HG03354 (cell line): ENCODE results near the gene FGGY.
"Not testable (repeated sequence)": the region's sequence is repeated elsewhere in the genome, so short reads cannot be mapped to it uniquely, and the experiment has no call there.

Experiments
- ATAC-seq: cut with Tn5 transposase; IDR thresholded peaks from one replicate; pipeline ENCODE4 v1.9.1; 2021; ENCODE audit warnings: mild to moderate bottlenecking; ENCODE audit not compliant: unreplicated experiment, poor library complexity, severe bottlenecking

Gene FGGY

GRCh38 chr1:59296358-59297256 is at the start of gene FGGY:
FGGY (plus strand) TSS chr1:59297094; CDS start chr1:59321550, 24,456 bp downstream.
- peak; percentile 92 for ATAC-seq

- no peak for ATAC-seq
Observed at GRCh38 chr1:59248758-59249157, 48.1 kb upstream of the FGGY start.

DNA sequence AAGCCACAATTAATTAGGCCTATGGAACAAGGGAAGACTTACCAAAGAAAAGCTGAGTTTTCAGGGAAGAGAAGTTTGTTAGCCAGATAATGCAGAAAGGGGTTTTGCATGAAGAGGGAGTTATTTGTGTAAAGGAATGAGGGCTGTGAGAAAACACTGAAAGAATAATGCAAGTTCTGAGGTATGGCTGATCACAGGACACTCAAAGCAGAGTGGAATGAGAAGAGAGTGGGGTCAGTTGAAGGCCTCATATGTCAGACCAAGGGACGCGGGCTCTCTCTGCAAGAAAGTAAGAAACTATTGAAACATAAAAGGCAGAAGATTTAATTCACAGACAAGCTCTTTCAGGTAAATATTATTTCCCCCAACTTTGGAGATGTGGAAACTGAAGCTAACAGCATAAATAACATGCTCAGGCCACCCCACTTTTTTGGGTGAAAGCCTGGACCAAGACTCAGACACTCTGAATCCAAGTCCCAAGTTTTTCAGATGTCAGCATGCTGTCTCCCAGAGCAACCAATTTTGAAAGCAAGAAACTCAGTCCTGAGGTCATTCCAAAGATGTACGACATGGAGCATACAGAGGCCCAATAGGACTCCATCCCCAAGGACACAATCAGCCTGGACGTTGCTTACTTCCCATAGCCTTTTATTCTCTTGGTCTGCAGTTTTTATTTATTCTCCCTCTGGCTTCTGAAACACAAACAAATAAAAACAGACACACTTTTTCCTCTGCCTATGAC is 47.3 kb upstream of the FGGY start:
- no peak for ATAC-seq

DNA sequence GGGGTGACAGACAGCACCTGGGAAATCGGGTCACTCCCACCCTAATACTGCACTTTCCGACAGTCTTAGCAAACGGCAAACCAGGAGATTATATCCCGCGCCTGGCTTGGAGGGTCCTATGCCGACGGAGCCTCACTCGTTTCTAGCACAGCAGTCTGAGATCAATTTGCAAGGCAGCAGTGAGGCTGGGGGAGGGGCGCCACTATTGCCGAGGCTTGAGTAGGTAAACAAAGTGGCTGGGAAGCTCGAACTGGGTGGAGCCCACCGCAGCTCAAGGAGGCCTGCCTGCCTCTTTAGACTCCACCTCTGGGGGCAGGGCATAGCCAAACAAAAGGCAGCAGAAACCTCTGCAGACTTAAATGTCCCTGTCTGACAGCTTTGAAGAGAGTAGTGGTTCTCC is 45.8 kb upstream of the FGGY start:
- not testable (repeated sequence) for ATAC-seq

- not testable (repeated sequence) for ATAC-seq
Observed at GRCh38 chr1:59256429-59256828, 40.5 kb upstream of the FGGY start.

GRCh38 chr1:59258412-59259032 is 38.4 kb upstream of the FGGY start:
- no peak for ATAC-seq

DNA sequence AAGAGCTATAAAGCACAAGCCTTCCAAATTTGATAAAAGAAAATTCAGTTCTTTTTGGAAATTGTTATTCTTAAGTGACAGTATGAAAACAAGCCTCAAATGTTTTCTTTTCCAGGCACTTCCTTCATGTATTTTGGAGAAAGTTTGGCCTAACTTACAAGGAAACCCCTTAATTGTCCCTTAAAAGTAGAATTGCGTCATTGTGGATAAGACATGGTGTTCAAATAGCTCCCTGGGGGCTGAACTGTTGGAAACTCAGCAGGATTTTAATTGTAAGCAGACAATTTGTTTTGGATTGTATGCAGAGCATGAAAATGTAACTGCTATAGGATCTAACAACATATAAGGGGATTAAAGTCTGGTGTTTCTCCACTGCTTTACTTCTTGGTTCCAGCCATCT is 35.4 kb upstream of the FGGY start:
- no peak for ATAC-seq

DNA sequence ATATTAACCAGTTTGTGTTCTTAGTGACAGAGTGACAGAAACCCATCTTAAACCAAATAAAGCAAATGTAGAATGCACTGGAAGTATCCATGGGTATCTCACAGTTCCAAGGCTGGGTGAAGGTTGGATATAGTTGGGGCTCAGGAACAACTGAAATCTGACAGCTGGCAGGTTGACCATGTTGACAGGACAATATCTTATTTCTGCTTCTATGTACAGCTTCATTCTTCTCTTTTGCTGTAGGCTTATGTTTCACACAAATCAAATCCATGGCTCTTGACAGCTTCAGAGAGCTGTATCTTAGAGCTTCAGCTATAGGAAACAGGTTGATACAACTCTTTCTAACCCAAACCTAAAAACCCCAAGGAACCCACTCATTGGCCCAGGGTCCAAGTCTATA is 34.3 kb upstream of the FGGY start:
- ATAC-seq = no peak

DNA sequence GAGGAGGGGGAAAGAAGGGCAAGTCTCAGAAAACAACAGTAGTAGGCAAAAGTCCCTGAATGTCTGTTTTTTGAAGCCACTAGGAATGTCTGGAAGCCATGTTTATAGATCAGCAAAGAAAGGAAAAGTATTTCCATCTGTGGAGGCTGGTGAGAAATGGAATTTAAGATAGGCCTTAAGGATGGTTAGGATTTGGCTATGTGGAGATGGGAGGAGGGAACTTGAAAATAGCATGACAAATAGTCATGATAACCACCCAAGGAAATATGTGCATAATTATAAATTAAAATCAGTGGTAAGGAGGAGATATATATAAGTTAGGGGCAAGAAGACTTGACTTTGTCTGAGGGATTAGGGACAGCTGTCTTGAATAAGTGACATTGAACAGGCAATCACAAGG is 33.8 kb upstream of the FGGY start:
- no peak for ATAC-seq

GRCh38 chr1:59265622-59266021 is 31.3 kb upstream of the FGGY start:
- no peak for ATAC-seq

GRCh38 chr1:59266180-59266926 is 30.5 kb upstream of the FGGY start:
- ATAC-seq = peak; percentile 85

- peak; percentile 54 for ATAC-seq
Observed at GRCh38 chr1:59266927-59267293, 30.0 kb upstream of the FGGY start.

- no peak for ATAC-seq
Observed at GRCh38 chr1:59268406-59268805, 28.5 kb upstream of the FGGY start.

DNA sequence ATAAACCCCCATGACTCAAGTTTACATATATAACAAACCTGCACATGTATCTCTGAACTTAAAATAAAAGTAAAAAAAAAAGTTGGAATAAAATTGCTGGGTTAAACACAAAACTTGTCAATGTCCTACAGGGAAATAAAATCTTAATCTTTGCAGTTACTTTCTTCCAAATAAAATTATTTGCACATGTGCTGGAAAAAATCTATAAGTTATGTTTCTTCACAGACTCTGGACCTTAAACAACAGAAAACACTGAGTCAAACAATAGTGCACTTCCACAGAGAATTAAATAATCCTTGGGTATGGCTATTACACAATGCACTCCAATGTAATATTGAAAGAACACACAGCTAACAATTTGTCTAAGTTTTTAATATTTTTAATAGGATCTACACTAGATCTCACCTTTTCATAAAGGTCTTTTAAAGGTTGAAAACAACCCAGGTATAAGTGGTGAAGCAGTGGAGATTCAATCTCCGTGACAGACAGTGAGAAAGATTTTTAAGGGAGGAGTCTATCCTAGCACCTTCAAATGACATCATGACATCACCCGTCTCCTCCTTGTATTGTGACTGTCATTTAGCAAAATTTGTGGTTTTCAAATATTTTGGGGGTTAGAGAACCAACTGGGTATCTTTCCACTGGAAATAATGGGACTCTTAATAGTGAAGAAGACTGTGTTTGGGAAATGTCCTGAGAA is 25.2 kb upstream of the FGGY start:
- ATAC-seq = peak; percentile 38

GRCh38 chr1:59272507-59272906 is 24.4 kb upstream of the FGGY start:
- ATAC-seq = peak; percentile 75

DNA sequence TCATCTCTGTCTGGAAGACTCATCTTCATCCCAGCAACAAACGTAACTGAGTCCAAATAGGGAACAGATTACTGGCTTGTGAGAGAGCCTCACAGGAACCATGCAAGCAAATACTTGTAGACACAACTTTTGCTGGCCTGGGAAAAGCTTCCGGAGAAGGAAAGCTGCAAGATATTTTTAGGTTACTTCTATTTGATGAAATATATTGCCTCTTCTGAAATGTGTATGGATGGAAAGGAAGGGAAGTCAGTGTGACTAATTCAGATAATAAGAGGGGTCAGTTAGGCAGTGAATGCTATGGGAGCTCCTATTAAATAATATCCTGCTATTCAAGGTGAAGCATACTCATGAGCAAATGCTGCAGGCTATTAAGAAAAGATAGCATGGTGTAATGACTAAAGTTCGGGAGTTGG is 20.4 kb upstream of the FGGY start:
- ATAC-seq = no peak

GRCh38 chr1:59278780-59279354 is 18.0 kb upstream of the FGGY start:
- ATAC-seq = no peak

GRCh38 chr1:59279645-59280044 is 17.2 kb upstream of the FGGY start:
- no peak for ATAC-seq

GRCh38 chr1:59282951-59283350 is 13.9 kb upstream of the FGGY start:
- no peak for ATAC-seq
